ENCODE data around the gene ARHGAP24.

The ARHGAP24 gene

GRCh38 chr4:85650908-85651307, 176.0 kb downstream of the ARHGAP24 start:
- Histone ChIP-seq H3K79me2 (ENCODE audit: control insufficient read depth, insufficient read depth, low read length, poor library complexity) (no peaks in the 10 kb centered on the region), H2AK5ac (ENCODE audit: low read length) (no peak overlapping the region), H3K4ac (ENCODE audit: low read depth, low read length) (no peak overlapping the region), H3K18ac (ENCODE audit: low read length) (no peak overlapping the region), H3K27ac (ENCODE audit: low read depth, low read length) (no peak overlapping the region), H2BK5ac (ENCODE audit: low read depth, low read length, poor library complexity) (no peak overlapping the region), H3K14ac (ENCODE audit: low read length) (no peak overlapping the region), H4K91ac (ENCODE audit: low read depth, low read length) (no peak overlapping the region), H2BK12ac (ENCODE audit: low read length) (no peak overlapping the region), H3K36me3 (ENCODE audit: control insufficient read depth in 1 of 2, insufficient read depth in 2 of 2, low read length in 2 of 2) (no peaks in the 10 kb centered on the region), H3K9me3 (ENCODE audit: insufficient read depth, low read depth, low read length) (no peaks in the 10 kb centered on the region), H3K23ac (ENCODE audit: low read length) (no peak overlapping the region), H3K79me1 (ENCODE audit: low read length) (no peaks in the 10 kb centered on the region), H2BK120ac (ENCODE audit: insufficient read depth, low read length, poor library complexity) (no peak overlapping the region), H3K4me2 (ENCODE audit: low read length) (no peak overlapping the region), H3K4me3 (ENCODE audit: low read depth, low read length) (no peak overlapping the region), H3K4me1 (ENCODE audit: control insufficient read depth in 1 of 2, insufficient read depth in 2 of 2, low read length in 2 of 2) (no peaks in the 10 kb centered on the region), H3K9ac (ENCODE audit: low read length) (no peak overlapping the region), H4K8ac (ENCODE audit: low read depth, low read length) (no peak overlapping the region), H2AFZ (ENCODE audit: insufficient read depth, low read length, poor library complexity) (no peak overlapping the region), H4K12ac (ENCODE audit: low read depth, low read length) (no peak overlapping the region), H3K27me3 (ENCODE audit: insufficient read depth, low read length) (no peaks in the 10 kb centered on the region)
- WGBS (ENCODE audit: extremely low coverage, insufficient coverage, insufficient read length), result no CpG with 5 or more reads among the region's 4 CpGs
- DNase-seq, result no peak

- Histone ChIP-seq H3K4ac (ENCODE audit: low read depth, low read length) (no peak overlapping the region), H2AK5ac (ENCODE audit: low read length) (no peak overlapping the region), H3K36me3 (ENCODE audit: control insufficient read depth in 1 of 2, insufficient read depth in 2 of 2, low read length in 2 of 2) (no peaks in the 10 kb centered on the region), H4K8ac (ENCODE audit: low read depth, low read length) (no peak overlapping the region), H3K23ac (ENCODE audit: low read length) (no peak overlapping the region), H3K9ac (ENCODE audit: low read length) (no peak overlapping the region), H3K27ac (ENCODE audit: low read depth, low read length) (no peak overlapping the region), H3K18ac (ENCODE audit: low read length) (no peak overlapping the region), H3K4me2 (ENCODE audit: low read length) (no peak overlapping the region), H3K9me3 (ENCODE audit: insufficient read depth, low read depth, low read length) (no peaks in the 10 kb centered on the region), H4K12ac (ENCODE audit: low read depth, low read length) (no peak overlapping the region), H3K79me1 (ENCODE audit: low read length) (no peaks in the 10 kb centered on the region), H3K14ac (ENCODE audit: low read length) (no peak overlapping the region), H3K27me3 (ENCODE audit: insufficient read depth, low read length) (no peaks in the 10 kb centered on the region), H3K79me2 (ENCODE audit: control insufficient read depth, insufficient read depth, low read length, poor library complexity) (no peaks in the 10 kb centered on the region), H2AFZ (ENCODE audit: insufficient read depth, low read length, poor library complexity) (no peak overlapping the region), H3K4me1 (ENCODE audit: control insufficient read depth in 1 of 2, insufficient read depth in 2 of 2, low read length in 2 of 2) (no peaks in the 10 kb centered on the region), H2BK120ac (ENCODE audit: insufficient read depth, low read length, poor library complexity) (no peak overlapping the region), H2BK12ac (ENCODE audit: low read length) (no peak overlapping the region), H4K91ac (ENCODE audit: low read depth, low read length) (no peak overlapping the region), H3K4me3 (ENCODE audit: low read depth, low read length) (no peak overlapping the region), H2BK5ac (ENCODE audit: low read depth, low read length, poor library complexity) (no peak overlapping the region)
- DNase-seq, result no peak
- no CpG with 5 or more reads among the region's 2 CpGs for WGBS (ENCODE audit: extremely low coverage, insufficient coverage, insufficient read length)
Measured at GRCh38 chr4:85656759-85657505, 182.0 kb downstream of the ARHGAP24 start.

- no peaks in the 10 kb centered on the region for H3K79me2 ChIP-seq (ENCODE audit: control insufficient read depth, insufficient read depth, low read length, poor library complexity)
- no peak overlapping the region for H3K18ac ChIP-seq (ENCODE audit: low read length)
- no CpG with 5 or more reads among the region's 6 CpGs for WGBS (ENCODE audit: extremely low coverage, insufficient coverage, insufficient read length)
- no peak overlapping the region for H3K9ac ChIP-seq (ENCODE audit: low read length)
- no peaks in the 10 kb centered on the region for H3K9me3 ChIP-seq (ENCODE audit: insufficient read depth, low read depth, low read length)
- no peak overlapping the region for H2AK5ac ChIP-seq (ENCODE audit: low read length)
- no peak overlapping the region for H4K8ac ChIP-seq (ENCODE audit: low read depth, low read length)
- H3K36me3 ChIP-seq (ENCODE audit: control insufficient read depth in 1 of 2, insufficient read depth in 2 of 2, low read length in 2 of 2), result no peaks in the 10 kb centered on the region
- no peak overlapping the region for H2BK12ac ChIP-seq (ENCODE audit: low read length)
- no peak overlapping the region for H3K4me2 ChIP-seq (ENCODE audit: low read length)
- H3K4ac ChIP-seq (ENCODE audit: low read depth, low read length), result no peak overlapping the region
- no peak overlapping the region for H3K4me3 ChIP-seq (ENCODE audit: low read depth, low read length)
- no peak overlapping the region for H3K27ac ChIP-seq (ENCODE audit: low read depth, low read length)
- H2BK120ac ChIP-seq (ENCODE audit: insufficient read depth, low read length, poor library complexity), result no peak overlapping the region
- no peak overlapping the region for H2AFZ ChIP-seq (ENCODE audit: insufficient read depth, low read length, poor library complexity)
- no peak for DNase-seq
- H4K12ac ChIP-seq (ENCODE audit: low read depth, low read length), result no peak overlapping the region
- H4K91ac ChIP-seq (ENCODE audit: low read depth, low read length), result no peak overlapping the region
- no peaks in the 10 kb centered on the region for H3K27me3 ChIP-seq (ENCODE audit: insufficient read depth, low read length)
- no peaks in the 10 kb centered on the region for H3K79me1 ChIP-seq (ENCODE audit: low read length)
- no peak overlapping the region for H3K23ac ChIP-seq (ENCODE audit: low read length)
- H3K14ac ChIP-seq (ENCODE audit: low read length), result no peak overlapping the region
- H3K4me1 ChIP-seq (ENCODE audit: control insufficient read depth in 1 of 2, insufficient read depth in 2 of 2, low read length in 2 of 2), result no peaks in the 10 kb centered on the region
- H2BK5ac ChIP-seq (ENCODE audit: low read depth, low read length, poor library complexity), result no peak overlapping the region
Measured at GRCh38 chr4:85658766-85659439, 184.0 kb downstream of the ARHGAP24 start.

GRCh38 chr4:85659610-85660218, 184.8 kb downstream of the ARHGAP24 start:
- H3K23ac ChIP-seq (ENCODE audit: low read length), result no peak overlapping the region
- WGBS (ENCODE audit: extremely low coverage, insufficient coverage, insufficient read length), result no CpG with 5 or more reads among the region's 3 CpGs
- DNase-seq, result no peak
- H3K14ac ChIP-seq (ENCODE audit: low read length), result no peak overlapping the region
- no peak overlapping the region for H4K91ac ChIP-seq (ENCODE audit: low read depth, low read length)
- no peak overlapping the region for H3K4me3 ChIP-seq (ENCODE audit: low read depth, low read length)
- H3K27ac ChIP-seq (ENCODE audit: low read depth, low read length), result no peak overlapping the region
- H2BK120ac ChIP-seq (ENCODE audit: insufficient read depth, low read length, poor library complexity), result no peak overlapping the region
- no peak overlapping the region for H4K12ac ChIP-seq (ENCODE audit: low read depth, low read length)
- no peak overlapping the region for H3K18ac ChIP-seq (ENCODE audit: low read length)
- no peaks in the 10 kb centered on the region for H3K27me3 ChIP-seq (ENCODE audit: insufficient read depth, low read length)
- H3K4ac ChIP-seq (ENCODE audit: low read depth, low read length), result no peak overlapping the region
- no peak overlapping the region for H2BK5ac ChIP-seq (ENCODE audit: low read depth, low read length, poor library complexity)
- H3K36me3 ChIP-seq (ENCODE audit: control insufficient read depth in 1 of 2, insufficient read depth in 2 of 2, low read length in 2 of 2), result no peaks in the 10 kb centered on the region
- H3K4me1 ChIP-seq (ENCODE audit: control insufficient read depth in 1 of 2, insufficient read depth in 2 of 2, low read length in 2 of 2), result no peaks in the 10 kb centered on the region
- H2AFZ ChIP-seq (ENCODE audit: insufficient read depth, low read length, poor library complexity), result no peak overlapping the region
- no peak overlapping the region for H2BK12ac ChIP-seq (ENCODE audit: low read length)
- no peak overlapping the region for H4K8ac ChIP-seq (ENCODE audit: low read depth, low read length)
- H3K9me3 ChIP-seq (ENCODE audit: insufficient read depth, low read depth, low read length), result no peaks in the 10 kb centered on the region
- H3K4me2 ChIP-seq (ENCODE audit: low read length), result no peak overlapping the region
- H3K79me2 ChIP-seq (ENCODE audit: control insufficient read depth, insufficient read depth, low read length, poor library complexity), result no peaks in the 10 kb centered on the region
- H3K79me1 ChIP-seq (ENCODE audit: low read length), result no peaks in the 10 kb centered on the region
- no peak overlapping the region for H3K9ac ChIP-seq (ENCODE audit: low read length)
- no peak overlapping the region for H2AK5ac ChIP-seq (ENCODE audit: low read length)
